ENCODE measurements around the gene TPH1. TPM values are rescaled to one million over a fixed set of nuclear protein-coding genes. Genes with fewer than 3 reads are reported as not detected.
A peak's percentile ranks its signal among the peaks of the same experiment; 100 is the strongest.

Gene TPH1
- total and polyA plus RNA-seq, 9 of the 15 experiments (the other 6 are each of a cell fraction or from before 2014, with no cell fraction given): 0.04 to 0.29 (median 0.17) TPM

GRCh38 chr11:18012906-18013781 is 32.9 kb downstream of the TPH1 start, which contains the start of gene SERGEF (continued):
- no peak for TF ChIP-seq ZBTB43 (CRISPR knock-in tag; IDR thresholded peaks at IDR 0.05)
- TF ChIP-seq SMARCA4 (IDR thresholded peaks at IDR 0.05): no peak
- TF ChIP-seq, protein P1, sequence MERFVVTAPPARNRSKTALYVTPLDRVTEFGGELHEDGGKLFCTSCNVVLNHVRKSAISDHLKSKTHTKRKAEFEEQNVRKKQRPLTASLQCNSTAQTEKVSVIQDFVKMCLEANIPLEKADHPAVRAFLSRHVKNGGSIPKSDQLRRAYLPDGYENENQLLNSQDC (CRISPR knock-in tag; IDR thresholded peaks at IDR 0.05): no peak
- TF ChIP-seq ZNF695 (CRISPR knock-in tag; IDR thresholded peaks at IDR 0.05): no peak
- no peak for TF ChIP-seq PTBP1 (IDR thresholded peaks at IDR 0.05; ENCODE audit: low read depth, low read length)
- TF ChIP-seq, protein P2, sequence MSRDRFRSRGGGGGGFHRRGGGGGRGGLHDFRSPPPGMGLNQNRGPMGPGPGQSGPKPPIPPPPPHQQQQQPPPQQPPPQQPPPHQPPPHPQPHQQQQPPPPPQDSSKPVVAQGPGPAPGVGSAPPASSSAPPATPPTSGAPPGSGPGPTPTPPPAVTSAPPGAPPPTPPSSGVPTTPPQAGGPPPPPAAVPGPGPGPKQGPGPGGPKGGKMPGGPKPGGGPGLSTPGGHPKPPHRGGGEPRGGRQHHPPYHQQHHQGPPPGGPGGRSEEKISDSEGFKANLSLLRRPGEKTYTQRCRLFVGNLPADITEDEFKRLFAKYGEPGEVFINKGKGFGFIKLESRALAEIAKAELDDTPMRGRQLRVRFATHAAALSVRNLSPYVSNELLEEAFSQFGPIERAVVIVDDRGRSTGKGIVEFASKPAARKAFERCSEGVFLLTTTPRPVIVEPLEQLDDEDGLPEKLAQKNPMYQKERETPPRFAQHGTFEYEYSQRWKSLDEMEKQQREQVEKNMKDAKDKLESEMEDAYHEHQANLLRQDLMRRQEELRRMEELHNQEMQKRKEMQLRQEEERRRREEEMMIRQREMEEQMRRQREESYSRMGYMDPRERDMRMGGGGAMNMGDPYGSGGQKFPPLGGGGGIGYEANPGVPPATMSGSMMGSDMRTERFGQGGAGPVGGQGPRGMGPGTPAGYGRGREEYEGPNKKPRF (IDR thresholded peaks at IDR 0.05; ENCODE audit: low read depth, low read length): no peak
- TF ChIP-seq CREB1 (IDR thresholded peaks at IDR 0.05): 0 out of 2 replicates have a peak, but pooled peaks have one; percentile 21
- TF ChIP-seq CREB1 (CRISPR knock-in tag; IDR thresholded peaks at IDR 0.05): no peak; the same call in 1 of the 2 replicates
- no peak for TF ChIP-seq RUNX1 (IDR thresholded peaks at IDR 0.05; ENCODE audit: low read depth)
- TF ChIP-seq ZNF583 (CRISPR knock-in tag; IDR thresholded peaks at IDR 0.05): no peak
- TF ChIP-seq ATF7 (IDR thresholded peaks at IDR 0.05): peak; percentile 65
- TF ChIP-seq ZNF212 (CRISPR knock-in tag; IDR thresholded peaks at IDR 0.05): no peak
- TF ChIP-seq ARID3B (CRISPR knock-in tag; IDR thresholded peaks at IDR 0.05; ENCODE audit: borderline replicate concordance): 0 out of 2 replicates have a peak, but pooled peaks have one; percentile 67
- no peak for TF ChIP-seq ZKSCAN1 (IDR thresholded peaks at IDR 0.05; ENCODE audit: low read depth, low read length)
- TF ChIP-seq, protein P3, sequence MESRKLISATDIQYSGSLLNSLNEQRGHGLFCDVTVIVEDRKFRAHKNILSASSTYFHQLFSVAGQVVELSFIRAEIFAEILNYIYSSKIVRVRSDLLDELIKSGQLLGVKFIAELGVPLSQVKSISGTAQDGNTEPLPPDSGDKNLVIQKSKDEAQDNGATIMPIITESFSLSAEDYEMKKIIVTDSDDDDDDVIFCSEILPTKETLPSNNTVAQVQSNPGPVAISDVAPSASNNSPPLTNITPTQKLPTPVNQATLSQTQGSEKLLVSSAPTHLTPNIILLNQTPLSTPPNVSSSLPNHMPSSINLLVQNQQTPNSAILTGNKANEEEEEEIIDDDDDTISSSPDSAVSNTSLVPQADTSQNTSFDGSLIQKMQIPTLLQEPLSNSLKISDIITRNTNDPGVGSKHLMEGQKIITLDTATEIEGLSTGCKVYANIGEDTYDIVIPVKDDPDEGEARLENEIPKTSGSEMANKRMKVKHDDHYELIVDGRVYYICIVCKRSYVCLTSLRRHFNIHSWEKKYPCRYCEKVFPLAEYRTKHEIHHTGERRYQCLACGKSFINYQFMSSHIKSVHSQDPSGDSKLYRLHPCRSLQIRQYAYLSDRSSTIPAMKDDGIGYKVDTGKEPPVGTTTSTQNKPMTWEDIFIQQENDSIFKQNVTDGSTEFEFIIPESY (CRISPR knock-in tag; IDR thresholded peaks at IDR 0.05): no peak
- no peak for TF ChIP-seq IRF9 (tag; IDR thresholded peaks at IDR 0.05)
- TF ChIP-seq POLR2A (conservative IDR thresholded peaks at IDR 0.05): peak; percentile 73
- no peak for TF ChIP-seq PHB2 (IDR thresholded peaks at IDR 0.05; ENCODE audit: low read depth)
- TF ChIP-seq ZNF280A (IDR thresholded peaks at IDR 0.05; ENCODE audit: low read depth, partially characterized antibody): no peak
